ENCODE results near the gene DIRAS1. TPM values are rescaled to one million over a fixed set of nuclear protein-coding genes. Genes with fewer than 3 reads are reported as not detected.

Gene DIRAS1
- total RNA-seq, 2 donors from 2014 or later = 3.8 to 24.6 TPM

GRCh38 chr19:2755448-2755705, 34.2 kb upstream of the DIRAS1 start:
- H3K27me3 ChIP-seq (replicated peaks; ENCODE audit: insufficient read depth) = no peaks in the 10 kb centered on the region
- no peaks in the 10 kb centered on the region for H3K4me1 ChIP-seq (replicated peaks)
- H3K36me3 ChIP-seq = no peaks in the 10 kb centered on the region
- no peak overlapping the region for H3K27ac ChIP-seq
- no peak overlapping the region for H3K4me3 ChIP-seq
- DNase-seq (ENCODE audit: low spot score) = no peak
- 85% methylated on average over 15 of the region's 16 CpGs for whole genome bisulfite sequencing
- intact Hi-C loops (cut with DNase I) = no loop called here
- no peaks in the 10 kb centered on the region for H3K9me3 ChIP-seq
- no peak for TF ChIP-seq CTCF (IDR thresholded peaks at IDR 0.05)
- no peak for TF ChIP-seq POLR2AphosphoS5 (IDR thresholded peaks at IDR 0.05)
- no peak for TF ChIP-seq POLR2A (IDR thresholded peaks at IDR 0.05)

GRCh38 chr19:2754659-2755447, 33.7 kb upstream of the DIRAS1 start:
- intact Hi-C loops (cut with DNase I) = no loop called here
- no peaks in the 10 kb centered on the region for H3K27me3 ChIP-seq (replicated peaks; ENCODE audit: insufficient read depth)
- WGBS = 91% methylated on average over 39 of the region's 43 CpGs
- no peaks in the 10 kb centered on the region for H3K4me1 ChIP-seq (replicated peaks)
- TF ChIP-seq CTCF (IDR thresholded peaks at IDR 0.05) = no peak
- no peak for DNase-seq (ENCODE audit: low spot score)
- no peaks in the 10 kb centered on the region for H3K36me3 ChIP-seq
- H3K27ac ChIP-seq = no peak overlapping the region
- no peaks in the 10 kb centered on the region for H3K9me3 ChIP-seq
- no peak overlapping the region for H3K4me3 ChIP-seq

- H3K9me3 ChIP-seq = no peaks in the 10 kb centered on the region
- intact Hi-C loops (cut with DNase I) = no loop called here
- 89% methylated on average over 21 of the region's 21 CpGs for WGBS
- H3K36me3 ChIP-seq = no peaks in the 10 kb centered on the region
- H3K4me1 ChIP-seq (replicated peaks) = no peaks in the 10 kb centered on the region
- no peak overlapping the region for H3K4me3 ChIP-seq
- TF ChIP-seq CTCF (IDR thresholded peaks at IDR 0.05) (no peak), POLR2A (IDR thresholded peaks at IDR 0.05) (no peak), POLR2AphosphoS5 (IDR thresholded peaks at IDR 0.05) (no peak)
- H3K27ac ChIP-seq = no peak overlapping the region
- no peaks in the 10 kb centered on the region for H3K27me3 ChIP-seq (replicated peaks; ENCODE audit: insufficient read depth)
- no peak for DNase-seq (ENCODE audit: low spot score)
Observed at GRCh38 chr19:2751438-2751830, 30.3 kb upstream of the DIRAS1 start.

- no peaks in the 10 kb centered on the region for H3K9me3 ChIP-seq
- no peak for TF ChIP-seq POLR2AphosphoS5 (IDR thresholded peaks at IDR 0.05)
- no peak for TF ChIP-seq CTCF (IDR thresholded peaks at IDR 0.05)
- no peak for TF ChIP-seq POLR2A (IDR thresholded peaks at IDR 0.05)
- H3K27me3 ChIP-seq (replicated peaks; ENCODE audit: insufficient read depth) = no peaks in the 10 kb centered on the region
- H3K36me3 ChIP-seq = no peaks in the 10 kb centered on the region
- H3K4me3 ChIP-seq = no peak overlapping the region
- H3K4me1 ChIP-seq (replicated peaks) = no peaks in the 10 kb centered on the region
- DNase-seq (ENCODE audit: low spot score) = no peak
- no peak overlapping the region for H3K27ac ChIP-seq
- WGBS = 84% methylated on average over 17 of the region's 17 CpGs
- intact Hi-C loops (cut with DNase I) = no loop called here
Observed at GRCh38 chr19:2750808-2751437, 29.8 kb upstream of the DIRAS1 start.

GRCh38 chr19:2747349-2747748, 26.2 kb upstream of the DIRAS1 start:
- Histone ChIP-seq H3K36me3 (no peaks in the 10 kb centered on the region), H3K27me3 (replicated peaks; ENCODE audit: insufficient read depth) (no peaks in the 10 kb centered on the region), H3K4me3 (no peak overlapping the region), H3K9me3 (no peaks in the 10 kb centered on the region), H3K27ac (no peak overlapping the region), H3K4me1 (replicated peaks) (no peaks in the 10 kb centered on the region)
- intact Hi-C loops (cut with DNase I) = loop anchor here (10.0 kb wide), 1 partner anchor 273 kb away; the partner anchor contains the start of gene GADD45B
- DNase-seq (ENCODE audit: low spot score) = no peak
- 81% methylated on average over 7 of the region's 7 CpGs for WGBS
- TF ChIP-seq POLR2AphosphoS5 (IDR thresholded peaks at IDR 0.05) = no peak
- no peak for TF ChIP-seq POLR2A (IDR thresholded peaks at IDR 0.05)
- TF ChIP-seq CTCF (IDR thresholded peaks at IDR 0.05) = no peak

All from prostate gland (tissue), 2 donors.